K562 (cell line): ENCODE data around the gene CTDSP2. TPM values are rescaled to one million over a fixed set of nuclear protein-coding genes. Genes with fewer than 3 reads are reported as not detected.

Experiments
- CXXC5 ChIP-seq: fragments of 250-450 bp; sonication (Bioruptor Pico); IDR thresholded peaks from 2 replicates; pipeline ENCODE4 v1.8.0; 2022; ENCODE audit warnings: inconsistent platforms, mild to moderate bottlenecking, moderate library complexity
- EGR1 ChIP-seq: fragments of 450-650 bp; conservative IDR thresholded peaks from 2 replicates; pipeline ENCODE4 v1.6.1; 2017; ENCODE audit warnings: mild to moderate bottlenecking
- EP400 ChIP-seq: fragments of 450-650 bp; IDR thresholded peaks from 2 replicates; pipeline ENCODE4 v1.6.1; 2017; ENCODE audit warnings: antibody characterized with exemption, mild to moderate bottlenecking, moderate library complexity
- EZH2 ChIP-seq: IDR thresholded peaks from 2 replicates; pipeline ENCODE4 v1.6.1; 2012; ENCODE audit warnings: low read depth, mild to moderate bottlenecking, inconsistent platforms, low read length, borderline replicate concordance
- GABPA ChIP-seq: fragments of 200-800 bp; sonication (Bioruptor generic); conservative IDR thresholded peaks from 2 replicates; pipeline ENCODE4 v1.6.1; 2016; ENCODE audit warnings: low read depth, missing genetic modification characterization, missing compliant biosample characterization
- HDAC3 ChIP-seq: fragments of 450-650 bp; IDR thresholded peaks from 2 replicates; pipeline ENCODE4 v1.6.1; 2018; ENCODE audit warnings: borderline replicate concordance, mild to moderate bottlenecking, moderate library complexity; ENCODE audit not compliant: partially characterized antibody
- HNRNPLL ChIP-seq: fragments of 200-400 bp; formaldehyde crosslinking; IDR thresholded peaks from 2 replicates; pipeline ENCODE4 v1.6.1; 2017; ENCODE audit warnings: low read length, low read depth, mild to moderate bottlenecking; ENCODE audit not compliant: poor library complexity, severe bottlenecking
- KDM5B ChIP-seq: fragments of 200-600 bp; sonication (generic); IDR thresholded peaks from 2 replicates; pipeline ENCODE4 v1.6.1; 2012; ENCODE audit warnings: low read depth, mild to moderate bottlenecking, moderate library complexity, low read length, control low read depth, inconsistent platforms; ENCODE audit not compliant: insufficient replicate concordance
- MAZ ChIP-seq, 2 experiments: fragments of 450-650 bp in 1 of 2; sonication (generic) in 1 of 2; formaldehyde crosslinking; IDR thresholded peaks in 1 of 2; conservative IDR thresholded peaks in 1 of 2; 2 replicates each; pipeline versions ENCODE4 v1.4.0 to v1.5.0; 2020; ENCODE audit warnings: mild to moderate bottlenecking in 1 of 2, missing genetic modification reagents in 1 of 2
- NCOR1 ChIP-seq: fragments of 450-650 bp; IDR thresholded peaks from 2 replicates; pipeline ENCODE4 v1.6.1; 2016; ENCODE audit warnings: mild to moderate bottlenecking, moderate library complexity
- POLR2A ChIP-seq: fragments of 450-650 bp; conservative IDR thresholded peaks from 2 replicates; pipeline ENCODE4 v1.6.1; 2016
- PURB ChIP-seq: sonication (generic); formaldehyde crosslinking; IDR thresholded peaks from 2 replicates; pipeline ENCODE4 v1.9.0; 2021; ENCODE audit warnings: low read depth, mild to moderate bottlenecking, missing genetic modification reagents
- RBM25 ChIP-seq: fragments of 200-400 bp; formaldehyde crosslinking; IDR thresholded peaks from 2 replicates; pipeline ENCODE4 v1.6.1; 2018; ENCODE audit warnings: low read length, low read depth, moderate library complexity; ENCODE audit not compliant: severe bottlenecking
- RCOR1 ChIP-seq, 2 experiments: IDR thresholded peaks; 2 replicates each; pipeline ENCODE4 v1.6.1; 2012; ENCODE audit warnings: low read depth in 2 of 2, low read length in 2 of 2, borderline replicate concordance in 1 of 2, improper control_type of control experiment in 1 of 2
- SMAD1 ChIP-seq: fragments of 150-350 bp; IDR thresholded peaks from 2 replicates; pipeline ENCODE4 v1.6.1; 2014; ENCODE audit warnings: low read length, low read depth; ENCODE audit not compliant: partially characterized antibody
- SOX6 ChIP-seq: fragments of 450-650 bp; IDR thresholded peaks from 2 replicates; pipeline ENCODE4 v1.6.1; 2014; ENCODE audit warnings: mild to moderate bottlenecking
- TBL1XR1 ChIP-seq, 2 experiments: IDR thresholded peaks; 2 replicates each; pipeline ENCODE4 v1.6.1; 2012; ENCODE audit warnings: improper control_type of control experiment in 2 of 2, low read length in 2 of 2, mild to moderate bottlenecking in 1 of 2
- ZNF184 ChIP-seq: sonication (generic); formaldehyde crosslinking; IDR thresholded peaks from 2 replicates; pipeline ENCODE4 v1.5.0; 2020; ENCODE audit warnings: missing genetic modification reagents
- ZNF384 ChIP-seq: IDR thresholded peaks from 2 replicates; pipeline ENCODE4 v1.6.1; 2012; ENCODE audit warnings: low read depth, low read length, improper control_type of control experiment
- ZNF561 ChIP-seq: fragments of 450-650 bp; formaldehyde crosslinking; conservative IDR thresholded peaks from 2 replicates; pipeline ENCODE4 v1.4.0; 2020; ENCODE audit warnings: mild to moderate bottlenecking, moderate library complexity
- ZSCAN29 ChIP-seq: fragments of 450-650 bp; IDR thresholded peaks from 2 replicates; pipeline ENCODE4 v1.6.1; 2017
- polyA plus RNA-seq, 8 experiments: library from polyadenylated mRNA; depleted of rRNA in 4 of 8; stranded (reverse) in 5 of 8; unstranded in 3 of 8; fragments of >200 nt; fragmentation: Nextera tagmentation in 2 of 8; fragmentation: Illumina TruSeq in 1 of 8; extraction: Ambion mirVana in 2 of 8; extraction: Trizol in 1 of 8; gene quantifications; 2 replicates each; pipeline versions ENCODE4 v1.2.1 to v1.2.3, GENCODE V29; 2011 to 2014; ENCODE audit warnings: inconsistent platforms in 1 of 8, missing spikeins in 1 of 8
- total RNA-seq, 7 experiments: library from RNA; depleted of rRNA in 6 of 7; stranded (reverse); fragments of >200 nt in 6 of 7; fragmentation: Illumina TruSeq in 2 of 7; extraction: Trizol in 2 of 7; gene quantifications; 2 replicates each; pipeline versions ENCODE4 v1.2.1 to v1.2.3, GENCODE V29; 2011 to 2021; ENCODE audit warnings: low replicate concordance in 1 of 7
- TF ChIP-seq, protein P1 (sequence below): fragments of 200-800 bp; sonication (Bioruptor generic); IDR thresholded peaks from 2 replicates; pipeline ENCODE4 v1.6.1; 2017; ENCODE audit warnings: missing genetic modification characterization, missing compliant biosample characterization
- TF ChIP-seq, protein P2 (sequence below): fragments of 450-650 bp; formaldehyde crosslinking; IDR thresholded peaks from 2 replicates; pipeline ENCODE4 v1.4.0; 2020; ENCODE audit warnings: mild to moderate bottlenecking, mixed read lengths

The CTDSP2 gene
- total and polyA plus RNA-seq, 9 of the 15 experiments (the other 6 are each of a cell fraction or from before 2014, with no cell fraction given), result 20.4 to 108 (median 47.7) TPM

DNA sequence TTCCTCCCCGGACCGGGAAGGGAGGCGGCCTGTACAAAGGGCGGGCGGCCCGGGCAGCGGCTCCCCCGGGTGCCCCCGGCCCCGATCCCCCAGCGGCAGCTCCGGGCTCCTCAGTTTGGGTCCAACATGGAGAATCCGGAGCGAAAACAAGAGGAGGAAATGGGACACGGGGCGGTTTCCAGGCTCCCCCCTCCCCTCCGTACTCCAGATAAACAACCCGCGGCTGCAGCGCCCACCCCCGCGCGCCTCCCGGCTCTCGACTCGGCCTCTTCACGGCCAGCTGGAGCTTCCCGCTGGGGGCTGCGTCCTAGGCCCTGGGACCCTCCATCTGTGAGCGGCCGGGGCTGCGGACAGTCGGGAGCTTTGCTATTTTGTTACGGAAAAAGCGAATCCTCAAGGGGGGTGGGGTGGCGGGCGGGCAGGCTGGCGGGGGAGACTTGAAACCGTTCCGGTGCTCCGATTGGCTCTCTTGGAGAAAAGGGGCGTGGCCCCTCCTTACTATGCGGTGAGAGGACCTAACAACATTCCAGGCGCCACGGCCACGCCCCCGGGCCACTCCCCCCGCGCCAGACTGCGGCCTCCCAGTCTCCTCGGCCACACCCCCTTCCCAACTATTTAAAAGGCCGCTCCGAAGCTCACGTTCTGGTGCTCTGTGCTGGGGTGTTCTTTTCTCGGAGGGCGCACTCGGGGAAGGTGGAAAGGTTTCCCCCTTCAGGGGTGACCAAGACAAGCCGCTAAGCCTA, at the start of gene CTDSP2 (continued):
- TF ChIP-seq, protein P1, sequence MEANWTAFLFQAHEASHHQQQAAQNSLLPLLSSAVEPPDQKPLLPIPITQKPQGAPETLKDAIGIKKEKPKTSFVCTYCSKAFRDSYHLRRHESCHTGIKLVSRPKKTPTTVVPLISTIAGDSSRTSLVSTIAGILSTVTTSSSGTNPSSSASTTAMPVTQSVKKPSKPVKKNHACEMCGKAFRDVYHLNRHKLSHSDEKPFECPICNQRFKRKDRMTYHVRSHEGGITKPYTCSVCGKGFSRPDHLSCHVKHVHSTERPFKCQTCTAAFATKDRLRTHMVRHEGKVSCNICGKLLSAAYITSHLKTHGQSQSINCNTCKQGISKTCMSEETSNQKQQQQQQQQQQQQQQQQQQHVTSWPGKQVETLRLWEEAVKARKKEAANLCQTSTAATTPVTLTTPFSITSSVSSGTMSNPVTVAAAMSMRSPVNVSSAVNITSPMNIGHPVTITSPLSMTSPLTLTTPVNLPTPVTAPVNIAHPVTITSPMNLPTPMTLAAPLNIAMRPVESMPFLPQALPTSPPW (CRISPR knock-in tag), result peak; percentile 98
- peak; percentile 77 for TF ChIP-seq RBM25
- TF ChIP-seq EGR1, result peak; percentile 95
- no peak for TF ChIP-seq PURB (CRISPR knock-in tag)
- TF ChIP-seq GABPA, result peak; percentile 53; the same call in 1 of the 2 replicates
- peak; percentile 71 for TF ChIP-seq KDM5B
- TF ChIP-seq NCOR1, result peak; percentile 38; the same call in 1 of the 2 replicates
- TF ChIP-seq HDAC3, result peak; percentile 24
- TF ChIP-seq MAZ (CRISPR knock-in tag; conservative IDR thresholded peaks at IDR 0.05 in 1 of 2, IDR thresholded peaks at IDR 0.05 in 1 of 2), result peak in 1 of 2 experiments; percentile 51; a peak in 3 of 4 replicates
- peak; percentile 26 for TF ChIP-seq HNRNPLL
- 0 out of 4 replicates have a peak, but pooled peaks of 1 of the 2 experiments have one; percentile 5 for TF ChIP-seq RCOR1 (IDR thresholded peaks at IDR 0.05; ENCODE audit: borderline replicate concordance in 1 of 2, low read depth in 2 of 2, low read length in 2 of 2)
- TF ChIP-seq ZNF561 (CRISPR knock-in tag), result no peak
- peak; percentile 59 for TF ChIP-seq POLR2A
- TF ChIP-seq ZNF184 (CRISPR knock-in tag), result no peak
- TF ChIP-seq SMAD1, result peak; percentile 71
- peak; percentile 89 for TF ChIP-seq ZSCAN29
- 0 out of 2 replicates have a peak, but pooled peaks have one; percentile 30 for TF ChIP-seq SOX6
- TF ChIP-seq, protein P2, sequence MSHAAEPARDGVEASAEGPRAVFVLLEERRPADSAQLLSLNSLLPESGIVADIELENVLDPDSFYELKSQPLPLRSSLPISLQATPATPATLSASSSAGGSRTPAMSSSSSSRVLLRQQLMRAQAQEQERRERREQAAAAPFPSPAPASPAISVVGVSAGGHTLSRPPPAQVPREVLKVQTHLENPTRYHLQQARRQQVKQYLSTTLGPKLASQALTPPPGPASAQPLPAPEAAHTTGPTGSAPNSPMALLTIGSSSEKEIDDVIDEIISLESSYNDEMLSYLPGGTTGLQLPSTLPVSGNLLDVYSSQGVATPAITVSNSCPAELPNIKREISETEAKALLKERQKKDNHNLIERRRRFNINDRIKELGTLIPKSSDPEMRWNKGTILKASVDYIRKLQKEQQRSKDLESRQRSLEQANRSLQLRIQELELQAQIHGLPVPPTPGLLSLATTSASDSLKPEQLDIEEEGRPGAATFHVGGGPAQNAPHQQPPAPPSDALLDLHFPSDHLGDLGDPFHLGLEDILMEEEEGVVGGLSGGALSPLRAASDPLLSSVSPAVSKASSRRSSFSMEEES (CRISPR knock-in tag), result no peak
- no peak for TF ChIP-seq EZH2
- peak; percentile 33 to 44; a peak in 1 of 4 replicates for TF ChIP-seq TBL1XR1 (IDR thresholded peaks at IDR 0.05; ENCODE audit: low read length in 2 of 2)
- peak; percentile 86 for TF ChIP-seq CXXC5
- peak; percentile 86 for TF ChIP-seq EP400
- TF ChIP-seq ZNF384, result no peak
